Fibroblast of lung (primary cell): Measurements from ENCODE around the gene FBXO30.

Experiments
- EZH2 ChIP-seq: IDR thresholded peaks from 2 replicates; pipeline ENCODE4 v1.5.1; 2012; ENCODE audit warnings: low read length, control low read depth, mild to moderate bottlenecking; ENCODE audit errors: missing control alignments
- TF ChIP-seq, protein P1 (sequence below), 2 donors: IDR thresholded peaks in 1 of 2; conservative IDR thresholded peaks in 1 of 2; 1 replicate in 1 of 2; 2 replicates in 1 of 2; pipeline ENCODE4 v1.5.1; 2011 to 2012; ENCODE audit warnings: low read length in 2 of 2, control low read depth in 1 of 2, inconsistent platforms in 1 of 2, low read depth in 1 of 2, mild to moderate bottlenecking in 1 of 2

DNA sequence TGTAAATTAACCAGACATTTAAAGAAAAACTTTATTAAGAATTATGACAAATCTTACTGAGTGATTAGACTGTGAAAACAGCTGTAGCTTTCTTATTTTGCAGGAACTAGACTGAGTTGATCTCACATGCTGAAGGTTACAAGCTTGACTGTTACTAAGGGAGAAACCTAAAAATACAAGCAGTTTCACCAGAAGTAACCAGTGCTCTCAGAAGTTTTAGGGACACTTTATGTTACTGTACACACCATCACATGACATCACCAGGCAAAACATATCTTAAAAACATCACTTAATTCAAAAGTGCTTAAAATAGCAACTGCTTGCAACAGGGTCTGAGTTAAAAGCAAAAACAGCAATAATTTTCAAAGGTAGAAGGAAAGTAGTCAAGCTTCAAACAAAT is 5.4 kb downstream of the FBXO30 start:
- TF ChIP-seq, protein P1, sequence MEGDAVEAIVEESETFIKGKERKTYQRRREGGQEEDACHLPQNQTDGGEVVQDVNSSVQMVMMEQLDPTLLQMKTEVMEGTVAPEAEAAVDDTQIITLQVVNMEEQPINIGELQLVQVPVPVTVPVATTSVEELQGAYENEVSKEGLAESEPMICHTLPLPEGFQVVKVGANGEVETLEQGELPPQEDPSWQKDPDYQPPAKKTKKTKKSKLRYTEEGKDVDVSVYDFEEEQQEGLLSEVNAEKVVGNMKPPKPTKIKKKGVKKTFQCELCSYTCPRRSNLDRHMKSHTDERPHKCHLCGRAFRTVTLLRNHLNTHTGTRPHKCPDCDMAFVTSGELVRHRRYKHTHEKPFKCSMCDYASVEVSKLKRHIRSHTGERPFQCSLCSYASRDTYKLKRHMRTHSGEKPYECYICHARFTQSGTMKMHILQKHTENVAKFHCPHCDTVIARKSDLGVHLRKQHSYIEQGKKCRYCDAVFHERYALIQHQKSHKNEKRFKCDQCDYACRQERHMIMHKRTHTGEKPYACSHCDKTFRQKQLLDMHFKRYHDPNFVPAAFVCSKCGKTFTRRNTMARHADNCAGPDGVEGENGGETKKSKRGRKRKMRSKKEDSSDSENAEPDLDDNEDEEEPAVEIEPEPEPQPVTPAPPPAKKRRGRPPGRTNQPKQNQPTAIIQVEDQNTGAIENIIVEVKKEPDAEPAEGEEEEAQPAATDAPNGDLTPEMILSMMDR (conservative IDR thresholded peaks at IDR 0.05 in 1 of 2, IDR thresholded peaks at IDR 0.05 in 1 of 2; ENCODE audit: low read depth in 1 of 2, low read length in 2 of 2), result no peak
- no peak for TF ChIP-seq EZH2
